ENCODE data around the gene KCNH4. TPM values are rescaled to one million over a fixed set of nuclear protein-coding genes. Genes with fewer than 3 reads are reported as not detected.

The KCNH4 gene
- total and polyA plus RNA-seq, 9 of the 15 experiments (the other 6 are each of a cell fraction or from before 2014, with no cell fraction given) = 0.10 to 1.8 (median 0.50) TPM

- TF ChIP-seq MITF (IDR thresholded peaks at IDR 0.05) (no peak), TOE1 (IDR thresholded peaks at IDR 0.05; ENCODE audit: borderline replicate concordance) (peak; percentile 98), TOE1 (CRISPR knock-in tag; IDR thresholded peaks at IDR 0.05; ENCODE audit: borderline replicate concordance, low read depth) (no peak), FOXM1 (IDR thresholded peaks at IDR 0.05; ENCODE audit: low read depth) (peak; percentile 98), FOXM1 (CRISPR knock-in tag; IDR thresholded peaks at IDR 0.05; ENCODE audit: low read depth) (no peak), THAP12 (CRISPR knock-in tag; IDR thresholded peaks at IDR 0.05) (no peak), ZBTB43 (CRISPR knock-in tag; IDR thresholded peaks at IDR 0.05) (no peak), KDM5B (IDR thresholded peaks at IDR 0.05; ENCODE audit: insufficient replicate concordance, low read depth, low read length) (peak; percentile 70), ZNF76 (CRISPR knock-in tag; IDR thresholded peaks at IDR 0.05; ENCODE audit: borderline replicate concordance) (no peak), DLX4 (CRISPR knock-in tag; IDR thresholded peaks at IDR 0.05) (no peak), ETV1 (tag; conservative IDR thresholded peaks at IDR 0.05; ENCODE audit: low read depth) (peak; percentile 91), POLR2H (tag; IDR thresholded peaks at IDR 0.05; ENCODE audit: low read depth) (no peak), NR1H2 (CRISPR knock-in tag; IDR thresholded peaks at IDR 0.05) (no peak), ZNF668 (CRISPR knock-in tag; IDR thresholded peaks at IDR 0.05) (no peak), SAP30 (IDR thresholded peaks at IDR 0.05; ENCODE audit: borderline replicate concordance, insufficient read depth, low read depth, low read length, poor library complexity, severe bottlenecking) (peak; percentile 52), KAT8 (IDR thresholded peaks at IDR 0.05; ENCODE audit: low read depth) (no peak), ATF2 (CRISPR knock-in tag; IDR thresholded peaks at IDR 0.05) (no peak)
These were observed 13.3 kb upstream of the KCNH4 start, which contains the start of gene GHDC (continued) for GRCh38 chr17:42193969-42194899.

Measured in K562 (cell line).